H1 (cell line): ENCODE measurements around the gene GCLC. TPM values are rescaled to one million over a fixed set of nuclear protein-coding genes. Genes with fewer than 3 reads are reported as not detected.

Experiments
- CTCF ChIA-PET: fragments of 300-600 bp; sonication (Branson Sonifier 250); formaldehyde crosslinking; loops from one replicate; lab custom pipeline; 2021; ENCODE audit not compliant: partially characterized antibody; lab: Charles Lee
- POLR2A ChIA-PET: fragments of 300-600 bp; sonication (Branson Sonifier 250); formaldehyde crosslinking; loops from one replicate; lab custom pipeline; 2021; ENCODE audit warnings: inconsistent platforms; ENCODE audit not compliant: partially characterized antibody; lab: Charles Lee
- DNase-seq, 2 experiments: peaks; one replicate each; pipeline versions ENCODE4 v3.0.0 to v3.0.0-alpha.2; 2010 to 2022; ENCODE audit warnings: low spot score in 2 of 2, low read depth in 1 of 2, mixed read lengths in 1 of 2
- FAIRE-seq: peaks from 2 replicates; lab custom pipeline; 2011; peaks lifted over from hg19 to GRCh38; lab: Jason Lieb, UNC
- H2AFZ ChIP-seq: 2 replicates; pipeline ENCODE4 v1.8.1; 2012; ENCODE audit warnings: low read length, inconsistent platforms
- H2AK5ac ChIP-seq: 2 replicates; pipeline ENCODE4 v1.6.1; 2013; ENCODE audit warnings: low read depth, low read length
- H2BK120ac ChIP-seq: replicated peaks from 2 replicates; pipeline ENCODE3; 2013; ENCODE audit warnings: low read depth, low read length, inconsistent platforms
- H2BK12ac ChIP-seq: 2 replicates; pipeline ENCODE4 v1.6.1; 2013; ENCODE audit warnings: low read depth, low read length
- H2BK15ac ChIP-seq: 2 replicates; pipeline ENCODE4 v1.6.1; 2013; ENCODE audit warnings: low read length
- H2BK20ac ChIP-seq: 2 replicates; pipeline ENCODE4 v1.6.1; 2013; ENCODE audit warnings: low read length
- H2BK5ac ChIP-seq: 2 replicates; pipeline ENCODE4 v1.6.1; 2013; ENCODE audit warnings: low read depth, low read length
- H3K14ac ChIP-seq: 2 replicates; pipeline ENCODE4 v1.6.1; 2013; ENCODE audit warnings: inconsistent platforms; ENCODE audit not compliant: insufficient read length
- H3K18ac ChIP-seq: 2 replicates; pipeline ENCODE4 v1.6.1; 2013; ENCODE audit warnings: low read length; ENCODE audit errors: extremely low read depth
- H3K23ac ChIP-seq: 2 replicates; pipeline ENCODE4 v1.6.1; 2013; ENCODE audit warnings: inconsistent platforms; ENCODE audit not compliant: insufficient read length
- H3K23me2 ChIP-seq: 2 replicates; pipeline ENCODE4 v1.6.1; 2013; ENCODE audit warnings: low read depth, low read length
- H3K27ac ChIP-seq: 2 replicates; pipeline ENCODE4 v1.6.1; 2011; ENCODE audit warnings: low read depth, low read length, inconsistent platforms
- H3K27me3 ChIP-seq, 4 experiments: replicated peaks in 1 of 4; 1 replicate in 1 of 4; 2 replicates in 3 of 4; pipeline versions ENCODE4 v1.6.1 to v1.8.1; 2011 to 2013; ENCODE audit warnings: low read length in 3 of 4, mild to moderate bottlenecking in 3 of 4, inconsistent platforms in 2 of 4, mixed read lengths in 2 of 4, moderate library complexity in 1 of 4; ENCODE audit not compliant: control insufficient read depth in 3 of 4, insufficient read depth in 3 of 4; ENCODE audit errors: extremely low read depth in 1 of 4
- H3K36me3 ChIP-seq, 4 experiments: 2 replicates each; pipeline versions ENCODE4 v1.6.1 to v1.8.1; 2011 to 2013; ENCODE audit warnings: mild to moderate bottlenecking in 4 of 4, low read length in 3 of 4, moderate library complexity in 2 of 4, control low read depth in 1 of 4, inconsistent platforms in 1 of 4; ENCODE audit not compliant: insufficient read depth in 4 of 4, control insufficient read depth in 2 of 4
- H3K4ac ChIP-seq: replicated peaks from 2 replicates; pipeline ENCODE3; 2013; ENCODE audit warnings: low read length, low read depth, mixed read lengths, inconsistent platforms; ENCODE audit not compliant: insufficient read length
- H3K4me1 ChIP-seq, 4 experiments: replicated peaks in 1 of 4; 1 replicate in 1 of 4; 2 replicates in 3 of 4; pipeline versions ENCODE4 v1.6.1 to v1.8.1; 2011 to 2013; ENCODE audit warnings: low read length in 3 of 4, inconsistent platforms in 2 of 4, mixed read lengths in 1 of 4; ENCODE audit not compliant: insufficient read depth in 4 of 4, control insufficient read depth in 3 of 4
- H3K4me2 ChIP-seq, 2 experiments: 2 replicates each; pipeline versions ENCODE4 v1.6.1 to v1.8.1; 2011 to 2013; ENCODE audit warnings: low read depth in 2 of 2, low read length in 2 of 2, control low read depth in 1 of 2, inconsistent platforms in 1 of 2, mild to moderate bottlenecking in 1 of 2; ENCODE audit not compliant: insufficient read depth in 1 of 2
- H3K4me3 ChIP-seq, 4 experiments: fragments of 200-600, 300-600 bp in 1 of 4; sonication (generic), shearing (Covaris generic), sonication (Bioruptor Twin) in 1 of 4; 2 replicates each; pipeline versions ENCODE4 v1.5.1 to v1.8.1; 2011 to 2016; ENCODE audit warnings: low read length in 4 of 4, low read depth in 3 of 4, control low read depth in 2 of 4, inconsistent platforms in 2 of 4, mild to moderate bottlenecking in 2 of 4, mixed read lengths in 1 of 4, moderate library complexity in 1 of 4; ENCODE audit not compliant: insufficient read depth in 2 of 4; ENCODE audit errors: extremely low read depth in 1 of 4
- H3K56ac ChIP-seq: replicated peaks from 2 replicates; pipeline ENCODE3; 2013; ENCODE audit warnings: low read depth, mild to moderate bottlenecking, mixed read lengths, low read length, inconsistent platforms; ENCODE audit not compliant: insufficient read length
- H3K79me1 ChIP-seq: 2 replicates; pipeline ENCODE4 v1.6.1; 2013; ENCODE audit warnings: low read depth, low read length, control low read depth
- H3K79me2 ChIP-seq, 2 experiments: 2 replicates each; pipeline versions ENCODE4 v1.6.1 to v1.8.1; 2012 to 2013; ENCODE audit warnings: low read length in 2 of 2, mild to moderate bottlenecking in 2 of 2, inconsistent platforms in 1 of 2; ENCODE audit not compliant: insufficient read depth in 2 of 2, control insufficient read depth in 1 of 2
- H3K9ac ChIP-seq, 4 experiments: replicated peaks in 1 of 4; 1 replicate in 1 of 4; 2 replicates in 3 of 4; pipeline versions ENCODE4 v1.6.1 to v1.8.1; 2011 to 2013; ENCODE audit warnings: low read depth in 3 of 4, low read length in 3 of 4, control low read depth in 2 of 4, mild to moderate bottlenecking in 2 of 4, moderate library complexity in 2 of 4, inconsistent platforms in 1 of 4; ENCODE audit errors: extremely low read depth in 1 of 4
- H3K9me3 ChIP-seq, 2 experiments: 2 replicates each; pipeline versions ENCODE4 v1.6.1 to v1.8.1; 2012 to 2013; ENCODE audit warnings: mild to moderate bottlenecking in 2 of 2, moderate library complexity in 2 of 2, control low read depth in 1 of 2, inconsistent platforms in 1 of 2, low read depth in 1 of 2, low read length in 1 of 2, mixed read lengths in 1 of 2; ENCODE audit not compliant: insufficient read depth in 2 of 2
- H4K20me1 ChIP-seq, 2 experiments: replicated peaks in 1 of 2; 2 replicates each; pipeline versions ENCODE3 to v1.8.1; 2011 to 2013; ENCODE audit warnings: inconsistent platforms in 2 of 2, low read length in 2 of 2, mild to moderate bottlenecking in 1 of 2; ENCODE audit not compliant: insufficient read depth in 2 of 2, control insufficient read depth in 1 of 2
- H4K5ac ChIP-seq: 2 replicates; pipeline ENCODE4 v1.6.1; 2013; ENCODE audit warnings: low read length, low read depth, mixed read lengths, inconsistent platforms; ENCODE audit not compliant: insufficient read length
- H4K8ac ChIP-seq: 2 replicates; pipeline ENCODE4 v1.8.0; 2013; ENCODE audit warnings: mild to moderate bottlenecking, moderate library complexity, low read length, inconsistent platforms; ENCODE audit not compliant: insufficient read depth; ENCODE audit errors: extremely low read depth
- H4K91ac ChIP-seq: replicated peaks from 2 replicates; pipeline ENCODE3; 2013; ENCODE audit warnings: low read length, mixed read lengths, inconsistent platforms; ENCODE audit not compliant: insufficient read length
- BRCA1 ChIP-seq: IDR thresholded peaks from 2 replicates; pipeline ENCODE4 v1.6.1; 2012; ENCODE audit warnings: low read depth, low read length, improper control_type of control experiment
- NANOG ChIP-seq: IDR thresholded peaks from 2 replicates; pipeline ENCODE4 v1.6.1; 2011; ENCODE audit warnings: low read length, low read depth, mild to moderate bottlenecking, inconsistent platforms; ENCODE audit not compliant: insufficient read depth, poor library complexity, severe bottlenecking
- SP4 ChIP-seq: IDR thresholded peaks from 2 replicates; pipeline ENCODE4 v1.6.1; 2012; ENCODE audit warnings: low read length, inconsistent platforms
- WGBS, 2 experiments: shearing (Covaris generic) in 1 of 2; methylation state at CpG; one replicate each; pipeline versions ENCODE4 v1.1.6 to v1.1.7; 2013 to 2015; ENCODE audit warnings: low lambda C conversion rate in 2 of 2, mixed read lengths in 2 of 2, inconsistent platforms in 1 of 2, low coverage in 1 of 2, missing lambda C conversion rate in 1 of 2; ENCODE audit not compliant: insufficient replicate concordance in 2 of 2, insufficient coverage in 1 of 2, insufficient read length in 1 of 2; ENCODE audit errors: extremely low coverage in 1 of 2, missing lambda C conversion rate in 1 of 2; 5-methylcytosine and 5-hydroxymethylcytosine counted together
- polyA plus RNA-seq, 7 experiments: library from polyadenylated mRNA; depleted of rRNA in 3 of 7; stranded (reverse) in 5 of 7; unstranded in 2 of 7; fragments of >200 nt in 5 of 7; fragments of 200-250 nt in 2 of 7; gene quantifications; 1 replicate in 5 of 7; 2 replicates in 1 of 7; 4 replicates in 1 of 7; pipeline versions ENCODE4 v1.2.1 to v1.2.3, GENCODE V29; 2011 to 2013; ENCODE audit warnings: missing spikeins in 2 of 7, mixed read lengths in 2 of 7
- total RNA-seq: library from RNA; stranded (reverse); fragmentation: NEBNext Ultra II Directional; extraction: Animal tissue kit (Norgen Biotek cat#: 25700); gene quantifications from 2 replicates; pipeline ENCODE4 v1.2.1, GENCODE V29; 2021

Gene GCLC
- total and polyA plus RNA-seq, 2 of the 8 experiments (the other 6 are each of a cell fraction or from before 2014, with no cell fraction given): 15.8 to 54.0 TPM

GRCh38 chr6:53530780-53531386 lies 14.0 kb downstream of the GCLC start:
- H4K91ac ChIP-seq: no peak overlapping the region
- peak overlapping the region in 1 of 4 experiments; percentile 21; a peak in 1 of 8 replicates for H3K4me3 ChIP-seq
- H3K79me2 ChIP-seq: peaks cover 2 to 97% of the 10 kb centered on the region in 2 experiments; a peak in 3 of 4 replicates
- H2BK12ac ChIP-seq: peak overlapping the region; percentile 69; the same call in 1 of the 2 replicates
- no peak overlapping the region for H3K14ac ChIP-seq
- no peak overlapping the region for H3K56ac ChIP-seq
- H2AK5ac ChIP-seq: peak overlapping the region; percentile 91
- peaks cover 0 to 4% of the 10 kb centered on the region in 2 experiments for H4K20me1 ChIP-seq
- no peak overlapping the region for H2BK15ac ChIP-seq
- H3K18ac ChIP-seq: no peak overlapping the region
- POLR2A ChIA-PET: interaction anchor here (0.9 to 3.4 kb wide), 3 partner anchors 9 to 13 kb away, joined by 3 to 19 read pairs (median 4); partner anchors contain the start of gene GCLC
- DNase-seq (no peak), FAIRE-seq (no peak)
- H3K9ac ChIP-seq: no peak overlapping the region; a peak in 1 of 7 replicates
- no peak overlapping the region for H4K5ac ChIP-seq
- 71 to 100% methylated on average over 1 to 6 of the region's 6 CpGs for WGBS, 2 experiments
- H3K23ac ChIP-seq: no peak overlapping the region
- no peaks in the 10 kb centered on the region for H3K23me2 ChIP-seq
- H3K9me3 ChIP-seq: no peaks in the 10 kb centered on the region
- H3K27me3 ChIP-seq: no peaks in the 10 kb centered on the region
- peaks cover 7% of the 10 kb centered on the region; the same call in 1 of the 2 replicates for H3K79me1 ChIP-seq
- CTCF ChIA-PET: interaction anchor here (0.7 to 2.7 kb wide), 6 partner anchors 8 to 121 kb away, joined by 3 to 14 read pairs (median 4); partner anchors contain the start of gene GCLC
- no peaks in the 10 kb centered on the region for H3K36me3 ChIP-seq
- TF ChIP-seq SP4: no peak
- TF ChIP-seq NANOG: no peak
- TF ChIP-seq BRCA1: no peak
- H2BK120ac ChIP-seq: no peak overlapping the region
- no peak overlapping the region for H3K4ac ChIP-seq
- no peak overlapping the region for H2BK20ac ChIP-seq
- no peak overlapping the region for H4K8ac ChIP-seq
- H3K4me2 ChIP-seq: peak overlapping the region; percentile 46 to 58; a peak in 3 of 4 replicates
- no peak overlapping the region for H2AFZ ChIP-seq
- H3K4me1 ChIP-seq: peaks cover 9 to 43% (median 30%) of the 10 kb centered on the region in 4 experiments
- peak overlapping the region; percentile 30 for H2BK5ac ChIP-seq
- H3K27ac ChIP-seq: no peak overlapping the region
